H9 (cell line): ENCODE data around the gene LRRTM1. TPM values are rescaled to one million over a fixed set of nuclear protein-coding genes. Genes with fewer than 3 reads are reported as not detected.

Experiments used
- DNase-seq: peaks from one replicate; pipeline ENCODE4 v3.0.0-alpha.2; 2017
- H2AFZ ChIP-seq: one replicate; pipeline ENCODE4 v1.6.1; 2013; ENCODE audit warnings: mild to moderate bottlenecking, low read length, control low read depth, moderate library complexity
- H2AK5ac ChIP-seq: 2 replicates; pipeline ENCODE4 v1.6.1; 2013; ENCODE audit warnings: low read length, control low read depth, mixed read lengths; ENCODE audit not compliant: insufficient read length
- H2BK120ac ChIP-seq: one replicate; pipeline ENCODE4 v1.6.1; 2013; ENCODE audit warnings: low read depth, mild to moderate bottlenecking, low read length, control low read depth, inconsistent platforms; ENCODE audit not compliant: poor library complexity, severe bottlenecking
- H2BK12ac ChIP-seq: 2 replicates; pipeline ENCODE4 v1.6.1; 2013; ENCODE audit warnings: low read length, control low read depth, mixed read lengths, low read depth; ENCODE audit not compliant: insufficient read length
- H2BK15ac ChIP-seq: 2 replicates; pipeline ENCODE4 v1.6.1; 2013; ENCODE audit warnings: low read depth, low read length, control low read depth
- H2BK20ac ChIP-seq: one replicate; pipeline ENCODE4 v1.6.1; 2013; ENCODE audit warnings: low read depth, mild to moderate bottlenecking, low read length, control low read depth, inconsistent platforms; ENCODE audit not compliant: poor library complexity, severe bottlenecking
- H2BK5ac ChIP-seq: 2 replicates; pipeline ENCODE4 v1.6.1; 2013; ENCODE audit warnings: low read length, control low read depth, mixed read lengths; ENCODE audit not compliant: insufficient read length
- H3K14ac ChIP-seq: 2 replicates; pipeline ENCODE4 v1.6.1; 2013; ENCODE audit warnings: low read length, control low read depth; ENCODE audit not compliant: insufficient read depth
- H3K18ac ChIP-seq: 2 replicates; pipeline ENCODE4 v1.6.1; 2013; ENCODE audit warnings: low read depth, mild to moderate bottlenecking, mixed read lengths, low read length, control low read depth; ENCODE audit not compliant: insufficient read length
- H3K23ac ChIP-seq: 2 replicates; pipeline ENCODE4 v1.6.1; 2013; ENCODE audit warnings: low read length, control low read depth, mixed read lengths, low read depth; ENCODE audit not compliant: insufficient read length
- H3K23me2 ChIP-seq: 2 replicates; pipeline ENCODE4 v1.6.1; 2013; ENCODE audit warnings: low read depth, mild to moderate bottlenecking, mixed read lengths, low read length, control low read depth; ENCODE audit not compliant: insufficient read length, poor library complexity, severe bottlenecking
- H3K27ac ChIP-seq: 2 replicates; pipeline ENCODE4 v1.5.1; 2013; ENCODE audit warnings: low read length, control low read depth, mixed read lengths, low read depth; ENCODE audit not compliant: insufficient read length
- H3K27me3 ChIP-seq: 2 replicates; pipeline ENCODE4 v1.6.1; 2013; ENCODE audit warnings: low read length, control low read depth, inconsistent platforms; ENCODE audit not compliant: insufficient read depth
- H3K4ac ChIP-seq: 2 replicates; pipeline ENCODE4 v1.6.1; 2013; ENCODE audit warnings: low read depth, mild to moderate bottlenecking, control low read depth, inconsistent platforms, low read length, moderate library complexity
- H3K4me1 ChIP-seq: 2 replicates; pipeline ENCODE4 v1.6.1; 2013; ENCODE audit warnings: low read length, control low read depth, inconsistent platforms; ENCODE audit not compliant: insufficient read depth
- H3K4me2 ChIP-seq: 2 replicates; pipeline ENCODE4 v1.6.1; 2013; ENCODE audit warnings: low read length, control low read depth, mixed read lengths; ENCODE audit not compliant: insufficient read length, insufficient read depth
- H3K56ac ChIP-seq: 2 replicates; pipeline ENCODE4 v1.6.1; 2013; ENCODE audit warnings: low read depth, mild to moderate bottlenecking, mixed read lengths, low read length, control low read depth; ENCODE audit not compliant: insufficient read length
- H3K79me1 ChIP-seq: 2 replicates; pipeline ENCODE4 v1.6.1; 2013; ENCODE audit warnings: low read depth, mild to moderate bottlenecking, moderate library complexity, low read length, control low read depth, inconsistent platforms; ENCODE audit not compliant: insufficient read depth, poor library complexity, severe bottlenecking
- H3K79me2 ChIP-seq: 2 replicates; pipeline ENCODE4 v1.6.1; 2013; ENCODE audit warnings: low read length, control low read depth, inconsistent platforms; ENCODE audit not compliant: insufficient read depth
- H3K9ac ChIP-seq: 2 replicates; pipeline ENCODE4 v1.6.1; 2013; ENCODE audit warnings: low read length, control low read depth, mixed read lengths; ENCODE audit not compliant: insufficient read length; ENCODE audit errors: extremely low read depth
- H3K9me3 ChIP-seq: one replicate; pipeline ENCODE4 v1.6.1; 2013; ENCODE audit warnings: low read depth, low read length, inconsistent platforms; ENCODE audit not compliant: control insufficient read depth
- H3T11ph ChIP-seq: one replicate; pipeline ENCODE4 v1.6.1; 2013; ENCODE audit warnings: mild to moderate bottlenecking, low read length, control low read depth, inconsistent platforms
- H4K20me1 ChIP-seq: one replicate; pipeline ENCODE4 v1.6.1; 2013; ENCODE audit not compliant: control insufficient read depth, insufficient read length, insufficient read depth
- H4K5ac ChIP-seq: 2 replicates; pipeline ENCODE4 v1.6.1; 2013; ENCODE audit warnings: low read depth, mild to moderate bottlenecking, mixed read lengths, low read length, control low read depth; ENCODE audit not compliant: insufficient read length
- H4K8ac ChIP-seq: replicated peaks from 2 replicates; pipeline ENCODE4 v1.6.1; 2013; ENCODE audit warnings: low read length, control low read depth, mixed read lengths, low read depth; ENCODE audit not compliant: insufficient read length
- H4K91ac ChIP-seq: 2 replicates; pipeline ENCODE4 v1.6.1; 2013; ENCODE audit warnings: low read depth, mild to moderate bottlenecking, moderate library complexity, mixed read lengths, low read length, control low read depth; ENCODE audit not compliant: insufficient read length
- H3K27ac Mint-ChIP-seq, 3 experiments: 2 replicates in 2 of 3; 3 replicates in 1 of 3; pipeline ENCODE4 v1.8.0; 2020 to 2021; ENCODE audit warnings: mixed read lengths in 3 of 3, mild to moderate bottlenecking in 1 of 3, moderate library complexity in 1 of 3
- H3K27me3 Mint-ChIP-seq: 2 replicates; pipeline ENCODE4 v1.8.0; 2021; ENCODE audit warnings: low read depth, mild to moderate bottlenecking, moderate library complexity, mixed read lengths
- H3K36me3 Mint-ChIP-seq, 3 experiments: 2 replicates in 2 of 3; 3 replicates in 1 of 3; pipeline ENCODE4 v1.8.0; 2020 to 2021; ENCODE audit warnings: low read depth in 3 of 3, mixed read lengths in 3 of 3; ENCODE audit not compliant: insufficient read depth in 1 of 3
- H3K4me1 Mint-ChIP-seq, 2 experiments: 2 replicates each; pipeline ENCODE4 v1.8.0; 2020; ENCODE audit warnings: mixed read lengths in 2 of 2
- H3K4me3 Mint-ChIP-seq, 2 experiments: 2 replicates in 1 of 2; 3 replicates in 1 of 2; pipeline ENCODE4 v1.8.0; 2020 to 2021; ENCODE audit warnings: mild to moderate bottlenecking in 2 of 2, mixed read lengths in 2 of 2, moderate library complexity in 1 of 2
- H3K9me3 Mint-ChIP-seq, 2 experiments: 2 replicates in 1 of 2; 3 replicates in 1 of 2; pipeline ENCODE4 v1.8.0; 2020; ENCODE audit warnings: mild to moderate bottlenecking in 2 of 2, mixed read lengths in 2 of 2, moderate library complexity in 1 of 2
- WGBS: extraction: QIAGEN DNeasy Blood & Tissue Kit; methylation state at CpG from one replicate; pipeline ENCODE4 v1.1.7; 2013; ENCODE audit warnings: missing lambda C conversion rate, low lambda C conversion rate, mixed read lengths; ENCODE audit not compliant: insufficient read length; ENCODE audit errors: extremely low coverage; 5-methylcytosine and 5-hydroxymethylcytosine counted together
- total RNA-seq: library from RNA; stranded (reverse); gene quantifications from 2 replicates; pipeline ENCODE4 v1.2.1, GENCODE V29; 2021
- TF ChIP-seq, protein P1 (sequence below): fragments of 200-600 bp; sonication (generic); conservative IDR thresholded peaks from 3 replicates; pipeline ENCODE4 v1.8.0; 2021; ENCODE audit warnings: antibody characterized with exemption, mild to moderate bottlenecking

LRRTM1 gene
- total RNA-seq, 1 experiment from 2014 or later, result 1.2 TPM

DNA sequence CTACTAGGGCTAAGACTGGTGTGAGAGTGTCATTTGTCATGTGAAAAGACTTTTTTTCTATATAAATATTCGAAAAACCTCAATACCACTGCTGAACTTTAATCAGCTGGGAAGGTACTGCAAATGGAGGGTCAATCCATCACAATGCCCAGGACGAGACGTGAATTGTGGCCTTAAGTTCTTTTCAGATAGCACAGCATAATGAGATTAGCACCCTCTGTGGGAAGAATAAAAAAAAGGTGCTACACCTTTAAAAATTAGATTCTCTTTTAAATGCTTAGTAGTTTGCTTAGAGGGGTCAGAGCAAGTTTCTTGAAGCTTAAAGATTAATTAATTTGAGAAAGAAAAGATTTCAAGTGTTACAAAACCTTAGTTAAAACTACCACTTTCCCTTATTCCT, 5.6 kb downstream of the LRRTM1 start:
- H4K5ac ChIP-seq, result no peak overlapping the region
- no peak overlapping the region for H3T11ph ChIP-seq
- H3K27ac Mint-ChIP-seq, result peak overlapping the region in 1 of 3 experiments; percentile 56; a peak in 1 of 7 replicates
- peaks cover 57 to 60% of the 10 kb centered on the region in 2 experiments for H3K4me1 Mint-ChIP-seq
- H4K20me1 ChIP-seq, result no peaks in the 10 kb centered on the region
- no peak overlapping the region; the same call in 1 of the 2 replicates for H3K14ac ChIP-seq
- no peak overlapping the region for H3K27ac ChIP-seq
- H2AFZ ChIP-seq, result no peak overlapping the region
- H4K8ac ChIP-seq, result no peak overlapping the region
- H3K27me3 ChIP-seq, result peaks cover 27% of the 10 kb centered on the region
- WGBS, result no CpG with 5 or more reads among the region's 3 CpGs
- H2BK15ac ChIP-seq, result no peak overlapping the region
- H3K4ac ChIP-seq, result no peak overlapping the region
- no peak overlapping the region for H3K56ac ChIP-seq
- no peaks in the 10 kb centered on the region for H3K9me3 ChIP-seq
- H3K9ac ChIP-seq, result no peak overlapping the region
- H3K18ac ChIP-seq, result no peak overlapping the region
- no peak overlapping the region for H4K91ac ChIP-seq
- H3K27me3 Mint-ChIP-seq, result peaks cover 40% of the 10 kb centered on the region
- TF ChIP-seq, protein P1, sequence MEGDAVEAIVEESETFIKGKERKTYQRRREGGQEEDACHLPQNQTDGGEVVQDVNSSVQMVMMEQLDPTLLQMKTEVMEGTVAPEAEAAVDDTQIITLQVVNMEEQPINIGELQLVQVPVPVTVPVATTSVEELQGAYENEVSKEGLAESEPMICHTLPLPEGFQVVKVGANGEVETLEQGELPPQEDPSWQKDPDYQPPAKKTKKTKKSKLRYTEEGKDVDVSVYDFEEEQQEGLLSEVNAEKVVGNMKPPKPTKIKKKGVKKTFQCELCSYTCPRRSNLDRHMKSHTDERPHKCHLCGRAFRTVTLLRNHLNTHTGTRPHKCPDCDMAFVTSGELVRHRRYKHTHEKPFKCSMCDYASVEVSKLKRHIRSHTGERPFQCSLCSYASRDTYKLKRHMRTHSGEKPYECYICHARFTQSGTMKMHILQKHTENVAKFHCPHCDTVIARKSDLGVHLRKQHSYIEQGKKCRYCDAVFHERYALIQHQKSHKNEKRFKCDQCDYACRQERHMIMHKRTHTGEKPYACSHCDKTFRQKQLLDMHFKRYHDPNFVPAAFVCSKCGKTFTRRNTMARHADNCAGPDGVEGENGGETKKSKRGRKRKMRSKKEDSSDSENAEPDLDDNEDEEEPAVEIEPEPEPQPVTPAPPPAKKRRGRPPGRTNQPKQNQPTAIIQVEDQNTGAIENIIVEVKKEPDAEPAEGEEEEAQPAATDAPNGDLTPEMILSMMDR, result no peak
- peaks cover 0 to 2% (median 0%) of the 10 kb centered on the region in 3 experiments; a peak in 1 of 7 replicates for H3K36me3 Mint-ChIP-seq
- H3K4me2 ChIP-seq, result no peak overlapping the region
- H3K23me2 ChIP-seq, result peaks cover 18% of the 10 kb centered on the region
- no peak overlapping the region for H2AK5ac ChIP-seq
- H2BK20ac ChIP-seq, result no peak overlapping the region
- H2BK12ac ChIP-seq, result no peak overlapping the region
- H2BK120ac ChIP-seq, result no peak overlapping the region
- no peaks in the 10 kb centered on the region for H3K79me1 ChIP-seq
- no peaks in the 10 kb centered on the region for H3K79me2 ChIP-seq
- peaks cover 0 to 2% of the 10 kb centered on the region in 2 experiments; a peak in 2 of 5 replicates for H3K9me3 Mint-ChIP-seq
- DNase-seq, result no peak
- H3K4me1 ChIP-seq, result peaks cover 13% of the 10 kb centered on the region; the same call in 1 of the 2 replicates
- H2BK5ac ChIP-seq, result no peak overlapping the region
- H3K23ac ChIP-seq, result no peak overlapping the region
- peak overlapping the region in 1 of 2 experiments; percentile 38; a peak in 1 of 5 replicates for H3K4me3 Mint-ChIP-seq
